GM19328 (cell line): ENCODE measurements around the gene ABCA2.

Experiments used
- ATAC-seq: cut with Tn5 transposase; IDR thresholded peaks from one replicate; pipeline ENCODE4 v1.9.1; 2021; ENCODE audit warnings: mild to moderate bottlenecking, moderate library complexity; ENCODE audit not compliant: unreplicated experiment

ABCA2 gene

GRCh38 chr9:137031904-137032640 is 4.0 kb upstream of the ABCA2 start, which contains the start of gene FUT7:
Gene FUT7 (minus strand): TSS chr9:137032088. CDS start chr9:137031991, 97 bp downstream.
- no peak for ATAC-seq

DNA sequence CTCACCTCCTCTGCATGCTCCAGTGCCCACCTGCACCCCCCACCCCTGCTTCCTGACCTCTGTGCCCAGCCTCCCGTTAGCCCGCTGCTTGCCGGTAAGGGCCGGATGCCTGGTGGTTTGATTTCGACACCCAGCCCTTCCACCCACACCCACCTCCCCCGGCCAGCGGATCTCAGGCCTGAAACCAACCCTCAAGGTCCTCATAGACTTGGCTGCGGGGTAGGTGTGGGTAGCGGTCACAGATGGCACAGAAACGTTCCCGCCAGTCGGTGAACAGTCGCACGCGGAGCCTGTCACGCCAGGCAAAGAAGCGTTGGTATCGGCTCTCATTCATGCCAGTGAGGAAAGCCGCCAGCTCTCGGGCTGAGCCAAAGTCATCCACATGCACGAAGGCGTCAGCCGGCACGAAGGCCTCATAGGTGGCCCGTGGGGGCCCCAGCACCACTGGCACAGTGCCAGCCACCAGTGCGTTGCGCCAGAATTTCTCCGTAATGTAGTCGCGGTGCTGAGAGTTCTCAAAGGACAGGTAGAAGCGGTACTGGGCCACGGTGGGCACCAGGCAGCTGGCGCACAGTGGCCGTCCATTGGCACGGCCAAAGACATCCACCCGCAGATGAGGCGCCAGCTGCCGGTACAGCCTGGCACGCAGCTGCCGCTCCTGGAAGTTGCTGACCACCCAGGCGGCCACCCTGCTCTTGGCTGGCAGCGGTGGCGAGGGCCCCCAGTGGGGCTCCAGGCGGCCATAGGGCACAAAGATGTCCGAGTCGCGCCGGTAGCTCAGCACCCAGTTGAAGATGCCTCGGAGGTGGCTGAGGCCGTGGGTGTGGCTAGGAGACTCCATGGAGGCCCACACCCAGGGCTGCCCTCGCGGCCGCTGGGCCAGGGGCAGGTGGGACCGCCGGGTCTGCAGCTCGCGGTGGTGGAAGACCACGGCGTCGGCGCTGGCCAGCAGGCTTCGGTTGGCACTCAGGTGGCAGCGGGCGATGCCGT is 2.8 kb upstream of the ABCA2 start:
- ATAC-seq = no peak

DNA sequence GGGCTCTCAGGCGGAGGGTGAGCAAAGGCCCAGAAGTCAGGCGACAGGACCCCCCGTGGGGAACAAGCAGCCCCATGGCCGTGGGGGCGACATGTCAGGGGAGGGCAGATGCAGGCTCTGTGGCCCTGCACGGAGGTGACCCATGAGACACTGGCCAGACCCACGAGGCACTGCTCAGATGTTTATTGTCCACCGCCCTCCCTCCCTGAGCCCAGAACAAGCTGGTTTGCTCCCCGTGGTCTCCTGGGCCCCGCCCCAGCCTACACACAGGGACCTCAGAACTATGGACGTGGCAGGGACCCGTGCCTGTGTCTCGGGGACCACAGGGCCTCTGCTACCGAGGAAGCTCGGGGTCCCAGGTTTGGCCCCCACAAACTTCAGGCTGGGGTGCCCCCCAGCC is 2.0 kb upstream of the ABCA2 start:
- no peak for ATAC-seq

DNA sequence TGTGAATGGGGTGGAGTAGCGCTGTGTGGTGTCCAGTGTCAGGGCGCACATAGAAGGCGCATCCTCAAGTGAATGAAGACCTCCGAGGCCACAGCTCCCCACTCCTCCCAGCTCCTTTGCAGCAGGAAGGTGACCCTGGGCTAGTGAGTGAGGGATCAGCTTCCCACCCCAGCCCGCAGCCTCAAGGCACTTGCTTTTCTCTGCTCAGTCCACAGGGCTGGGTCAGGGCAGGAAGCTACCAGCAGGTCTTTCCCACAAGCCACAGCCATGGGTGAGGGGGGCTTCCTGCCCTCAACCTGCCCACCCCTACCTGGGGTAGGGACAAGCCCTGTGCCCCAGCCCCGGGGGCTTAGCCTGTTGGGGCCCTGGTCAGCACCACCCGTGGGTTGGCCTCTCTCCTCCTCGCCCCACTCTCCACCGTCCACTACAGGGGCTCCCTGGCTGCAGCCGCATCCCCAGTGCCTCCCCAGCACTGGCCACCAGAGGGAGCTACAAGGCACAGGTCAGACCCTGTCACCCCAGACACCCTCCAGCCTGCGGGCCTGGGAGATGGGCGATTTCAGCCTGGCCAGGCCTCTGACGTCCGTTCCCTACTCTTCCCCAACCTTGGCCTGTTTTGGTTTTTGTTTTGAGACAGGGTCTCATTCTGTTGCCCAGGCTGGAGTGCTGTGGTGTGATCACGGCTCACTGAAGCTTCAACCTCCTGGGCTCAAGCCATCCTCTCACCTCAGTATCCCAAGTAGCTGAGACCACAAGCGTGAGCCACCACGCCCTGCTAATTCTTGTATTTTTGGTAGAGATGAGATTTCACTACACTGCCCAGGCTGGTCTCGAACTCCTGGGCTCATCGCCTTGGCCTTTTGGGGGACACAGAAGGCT is 1.3 kb upstream of the ABCA2 start:
- no peak for ATAC-seq

GRCh38 chr9:137028263-137029057 is 423 bp upstream of the ABCA2 start:
- ATAC-seq = no peak

GRCh38 chr9:137026828-137027227 is 1.2 kb downstream of the ABCA2 start:
- no peak for ATAC-seq

DNA sequence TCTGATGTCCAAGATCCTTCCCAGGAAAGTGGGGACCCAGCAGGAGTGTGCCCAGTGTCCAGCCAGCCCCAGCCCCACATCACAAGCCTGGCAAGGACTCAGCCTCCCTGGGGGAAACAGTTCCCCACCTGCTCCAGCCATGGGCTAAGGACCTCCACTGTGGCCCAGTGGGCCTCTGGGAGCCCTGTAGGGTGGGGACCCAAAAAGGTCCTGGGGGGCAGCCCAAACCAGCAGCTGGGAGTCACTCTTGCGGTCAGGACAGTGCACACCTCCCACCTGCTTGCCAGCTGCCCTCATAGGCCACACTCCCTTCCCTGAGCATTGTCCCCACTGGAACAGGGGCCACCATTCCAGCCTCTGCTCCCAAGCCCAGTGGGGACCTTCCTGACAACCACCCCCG is 1.7 kb downstream of the ABCA2 start:
- ATAC-seq = no peak

DNA sequence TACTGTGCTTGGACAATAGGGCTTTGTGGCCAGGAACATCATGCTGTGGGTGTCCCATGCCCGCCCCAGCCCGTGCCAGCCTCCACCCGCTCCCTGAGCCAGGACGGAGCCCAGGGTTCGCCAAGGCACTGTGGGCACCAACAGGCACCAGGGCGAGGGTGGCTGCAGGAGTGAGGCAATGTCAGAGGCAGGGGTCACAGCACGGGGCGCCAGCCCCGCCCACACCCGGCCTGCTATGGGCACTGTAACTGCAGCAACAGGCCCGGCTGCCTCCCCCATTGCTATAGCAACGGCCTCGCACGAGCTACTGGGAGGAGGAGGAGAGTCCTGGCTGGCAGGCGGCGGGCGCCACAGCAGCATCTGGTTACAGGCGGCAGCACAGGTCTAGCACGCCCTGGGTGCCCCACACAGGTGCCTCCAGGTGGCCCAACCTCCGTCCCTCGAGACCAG is 2.5 kb downstream of the ABCA2 start:
- ATAC-seq = no peak

- ATAC-seq = no peak
Observed at GRCh38 chr9:137023583-137023991, 4.5 kb downstream of the ABCA2 start.

DNA sequence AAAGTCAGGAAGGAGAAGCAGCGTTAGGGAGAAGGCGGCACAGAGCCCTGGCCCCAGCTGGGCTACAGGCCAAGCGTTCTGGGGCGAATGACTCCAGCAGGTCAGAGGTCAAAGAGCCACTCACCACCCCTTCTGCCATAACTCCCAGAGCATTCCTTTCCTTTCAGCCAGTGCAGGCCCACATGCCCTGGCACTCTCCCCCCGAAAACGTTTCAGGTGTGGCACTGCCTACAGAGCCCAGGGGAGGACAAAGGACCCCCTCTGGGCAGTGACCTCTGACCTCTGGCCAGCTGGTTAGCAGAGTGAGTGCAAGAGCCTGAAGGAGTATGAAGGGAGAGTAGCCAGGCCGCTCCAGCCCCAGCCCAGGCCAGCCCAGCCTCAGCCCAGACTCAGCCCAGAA is 4.9 kb downstream of the ABCA2 start:
- no peak for ATAC-seq

GRCh38 chr9:137022662-137023008 is 5.4 kb downstream of the ABCA2 start:
- ATAC-seq = no peak

GRCh38 chr9:137021979-137022661 is 5.9 kb downstream of the ABCA2 start:
- ATAC-seq = no peak

GRCh38 chr9:137021568-137021978 is 6.5 kb downstream of the ABCA2 start:
- no peak for ATAC-seq

DNA sequence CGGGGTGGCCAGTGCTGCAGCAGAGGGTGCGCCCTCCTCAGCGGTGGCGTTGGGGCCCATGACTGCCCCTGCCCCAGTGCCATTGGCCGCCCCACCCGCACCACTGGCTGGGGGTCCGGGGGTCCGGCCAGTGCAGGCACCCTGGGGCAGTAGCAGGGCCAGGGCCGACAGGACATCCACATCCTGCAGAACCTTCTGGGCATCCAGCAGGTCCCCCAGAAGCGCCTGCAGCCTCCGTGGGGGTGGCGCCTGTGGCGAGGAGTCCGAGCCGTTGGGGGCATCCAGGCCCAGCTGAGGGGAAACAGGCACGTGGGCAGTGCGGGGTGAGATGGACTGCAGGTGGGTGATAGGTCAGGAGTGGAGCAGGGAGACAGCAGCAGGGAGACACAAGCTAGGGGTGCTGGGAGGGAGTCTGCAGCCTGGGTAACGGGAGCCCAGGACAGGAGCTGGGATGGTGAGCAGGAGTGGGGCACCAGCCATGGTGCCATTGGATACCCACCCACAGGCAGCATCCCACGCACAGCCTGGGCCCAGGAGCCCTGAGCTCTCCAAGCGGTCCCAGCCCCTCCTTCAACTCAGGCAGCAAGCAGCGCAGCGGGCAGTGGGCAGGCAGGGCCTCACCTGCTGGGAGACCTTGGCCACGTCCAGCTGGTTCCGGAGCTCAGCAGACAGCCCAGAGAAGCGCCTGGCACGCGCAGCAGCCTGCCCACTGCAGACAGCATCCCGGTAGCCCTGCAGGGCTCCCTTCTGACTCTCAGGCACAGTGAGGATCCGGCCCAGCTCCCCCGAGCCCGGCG is 7.1 kb downstream of the ABCA2 start:
- no peak for ATAC-seq

DNA sequence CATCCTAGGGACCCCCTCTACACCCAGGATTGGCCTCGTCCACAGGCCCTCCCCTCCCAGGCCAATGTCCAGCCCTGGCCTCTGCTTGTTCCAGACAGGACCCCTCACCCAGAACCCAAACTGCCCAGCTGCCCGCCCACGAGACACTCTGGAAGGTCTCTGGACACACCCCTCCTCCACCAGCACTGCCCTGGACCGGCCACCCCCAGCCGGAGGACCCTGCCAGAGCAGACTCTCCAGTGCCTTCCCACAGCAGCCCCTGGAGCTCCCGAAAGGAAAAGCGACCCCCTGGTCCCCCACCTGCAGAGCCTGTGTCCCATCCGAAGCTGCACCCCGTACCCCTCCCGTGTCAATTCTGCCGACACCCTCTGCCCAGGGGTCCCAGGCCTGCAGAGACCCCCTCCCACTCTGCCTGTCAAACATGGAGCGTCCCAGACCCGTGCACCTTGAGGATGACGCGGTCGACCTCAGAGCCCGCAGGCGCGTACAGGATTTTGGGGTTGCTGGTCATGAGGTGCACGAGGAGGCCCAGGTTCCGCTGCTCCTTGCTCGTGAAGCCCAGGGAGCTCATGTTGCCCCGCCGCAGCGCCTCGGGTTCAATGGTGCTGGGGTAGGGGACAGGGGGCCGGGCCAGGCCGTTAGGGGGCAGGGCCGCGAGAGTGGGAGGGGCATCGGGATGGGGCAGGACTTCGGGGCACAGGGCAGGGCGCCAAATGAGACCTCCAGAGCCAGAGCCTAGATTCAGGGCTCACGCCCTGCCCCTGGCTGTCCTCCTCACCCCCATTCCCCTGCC is 8.0 kb downstream of the ABCA2 start:
- ATAC-seq = no peak

DNA sequence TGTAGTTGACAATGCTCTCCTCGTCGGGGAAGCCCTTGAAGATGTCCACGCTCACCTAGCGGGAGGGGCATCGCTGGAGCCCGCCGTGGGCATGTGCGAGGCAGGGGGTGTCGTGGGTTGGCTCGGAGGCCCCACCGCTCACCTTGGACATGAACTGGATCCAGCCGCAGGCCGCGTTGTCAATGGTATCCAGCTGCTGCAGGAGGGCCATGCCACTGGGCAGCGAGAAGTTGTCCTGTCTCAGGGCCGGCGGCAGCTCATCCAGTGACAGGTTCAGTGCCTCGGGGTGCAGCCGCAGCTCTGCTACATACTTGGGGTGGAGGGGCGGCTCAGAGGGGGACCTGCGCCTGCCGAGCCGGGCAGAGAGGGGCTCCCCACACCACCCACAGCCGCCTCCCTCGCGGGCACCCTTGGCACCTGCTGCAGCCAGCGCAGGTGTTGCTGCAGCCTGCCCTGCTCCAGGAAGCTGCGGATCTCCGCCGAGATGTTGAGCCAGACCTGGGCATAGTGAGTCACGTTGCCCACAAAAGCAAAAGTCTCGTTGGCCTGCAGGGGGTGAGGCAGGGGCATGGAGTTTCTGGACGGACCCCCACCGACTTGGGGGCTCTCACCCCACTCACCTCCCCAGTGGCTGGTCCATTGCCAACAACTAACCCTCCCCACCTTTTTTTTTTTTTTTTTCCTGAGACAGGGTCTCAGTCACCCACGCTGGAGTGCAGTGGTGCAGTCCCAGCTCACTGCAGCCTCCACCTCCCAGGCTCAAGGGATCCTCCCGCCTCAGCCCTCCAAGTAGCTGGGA is 9.1 kb downstream of the ABCA2 start:
- ATAC-seq = no peak
